ENCODE measurements around the gene ZNF768.

The ZNF768 gene

GRCh38 chr16:30526137-30526822 lies at the start of gene ZNF768:
TSS of gene ZNF768 (minus strand) at chr16:30526566. CDS start at chr16:30526413, 153 bp downstream.
- TF ChIP-seq ZNF274 (IDR thresholded peaks at IDR 0.05; ENCODE audit: low read depth, low read length): no peak

GRCh38 chr16:30574678-30575077 lies 48.3 kb upstream of the ZNF768 start:
- H3K4me3 ChIP-seq (ENCODE audit: low read length): no peak overlapping the region
- TF ChIP-seq ZNF274 (IDR thresholded peaks at IDR 0.05; ENCODE audit: low read depth, low read length): no peak

More at GRCh38 chr16:30526137-30526822, at the start of gene ZNF768:
- peak within 1 kb of the TSS; percentile 74 for H3K4me3 ChIP-seq (ENCODE audit: low read length)

- H3K4me3 ChIP-seq (ENCODE audit: low read length): peak within 1 kb of the TSS; percentile 79
- no peak for TF ChIP-seq ZNF274 (IDR thresholded peaks at IDR 0.05; ENCODE audit: low read depth, low read length)
These were observed 45.3 kb upstream of the ZNF768 start, which contains the start of gene ZNF688 for GRCh38 chr16:30571445-30572322. TSS of gene ZNF688 (minus strand) at chr16:30571714. CDS start at chr16:30571629, 85 bp downstream.

GRCh38 chr16:30570636-30571444 lies 44.5 kb upstream of the ZNF768 start:
- H3K4me3 ChIP-seq (ENCODE audit: low read length): peak overlapping the region; percentile 79
- no peak for TF ChIP-seq ZNF274 (IDR thresholded peaks at IDR 0.05; ENCODE audit: low read depth, low read length)

GRCh38 chr16:30569746-30570635 lies 43.6 kb upstream of the ZNF768 start:
- no peak for TF ChIP-seq ZNF274 (IDR thresholded peaks at IDR 0.05; ENCODE audit: low read depth, low read length)
- no peak overlapping the region for H3K4me3 ChIP-seq (ENCODE audit: low read length)

GRCh38 chr16:30569281-30569680 lies 42.9 kb upstream of the ZNF768 start:
- H3K4me3 ChIP-seq (ENCODE audit: low read length): no peak overlapping the region
- TF ChIP-seq ZNF274 (IDR thresholded peaks at IDR 0.05; ENCODE audit: low read depth, low read length): no peak

GRCh38 chr16:30567991-30568638 lies 41.7 kb upstream of the ZNF768 start:
- no peak for TF ChIP-seq ZNF274 (IDR thresholded peaks at IDR 0.05; ENCODE audit: low read depth, low read length)

GRCh38 chr16:30567160-30567990 lies 41.0 kb upstream of the ZNF768 start:
- no peak overlapping the region; the same call in 1 of the 2 replicates for H3K4me3 ChIP-seq (ENCODE audit: low read length)
- no peak for TF ChIP-seq ZNF274 (IDR thresholded peaks at IDR 0.05; ENCODE audit: low read depth, low read length)

More at GRCh38 chr16:30567991-30568638, 41.7 kb upstream of the ZNF768 start:
- H3K4me3 ChIP-seq (ENCODE audit: low read length): no peak overlapping the region; the same call in 1 of the 2 replicates

GRCh38 chr16:30566531-30566930 lies 40.2 kb upstream of the ZNF768 start:
- TF ChIP-seq ZNF274 (IDR thresholded peaks at IDR 0.05; ENCODE audit: low read depth, low read length): no peak
- no peak overlapping the region for H3K4me3 ChIP-seq (ENCODE audit: low read length)

- no peak for TF ChIP-seq ZNF274 (IDR thresholded peaks at IDR 0.05; ENCODE audit: low read depth, low read length)
- H3K4me3 ChIP-seq (ENCODE audit: low read length): no peak overlapping the region
These were observed 39.6 kb upstream of the ZNF768 start for GRCh38 chr16:30565984-30566383.

GRCh38 chr16:30565526-30565925 lies 39.2 kb upstream of the ZNF768 start:
- TF ChIP-seq ZNF274 (IDR thresholded peaks at IDR 0.05; ENCODE audit: low read depth, low read length): no peak
- H3K4me3 ChIP-seq (ENCODE audit: low read length): no peak overlapping the region

GRCh38 chr16:30562021-30562420 lies 35.7 kb upstream of the ZNF768 start:
- H3K4me3 ChIP-seq (ENCODE audit: low read length): peak overlapping the region; percentile 47; the same call in 1 of the 2 replicates
- no peak for TF ChIP-seq ZNF274 (IDR thresholded peaks at IDR 0.05; ENCODE audit: low read depth, low read length)
